ENCODE data around the gene KRTAP3-2. TPM values are rescaled to one million over a fixed set of nuclear protein-coding genes. Genes with fewer than 3 reads are reported as not detected.

The KRTAP3-2 gene
- total RNA-seq, 1 donor from 2014 or later, result not detected

GRCh38 chr17:41020336-41020735, 20.6 kb upstream of the KRTAP3-2 start:
- DNase-seq (ENCODE audit: extremely low spot score, unreplicated experiment), result no peak
- Mint-ChIP-seq H3K36me3 (ENCODE audit: unreplicated experiment) (peaks cover 2% of the 10 kb centered on the region), H3K4me1 (ENCODE audit: unreplicated experiment) (peaks cover 3% of the 10 kb centered on the region), H3K9me3 (ENCODE audit: unreplicated experiment) (peaks cover 6% of the 10 kb centered on the region), H3K27ac (ENCODE audit: unreplicated experiment) (no peak overlapping the region), H3K27me3 (ENCODE audit: unreplicated experiment) (no peaks in the 10 kb centered on the region), H3K4me3 (ENCODE audit: unreplicated experiment) (no peak overlapping the region)
- TF ChIP-seq, protein P1, sequence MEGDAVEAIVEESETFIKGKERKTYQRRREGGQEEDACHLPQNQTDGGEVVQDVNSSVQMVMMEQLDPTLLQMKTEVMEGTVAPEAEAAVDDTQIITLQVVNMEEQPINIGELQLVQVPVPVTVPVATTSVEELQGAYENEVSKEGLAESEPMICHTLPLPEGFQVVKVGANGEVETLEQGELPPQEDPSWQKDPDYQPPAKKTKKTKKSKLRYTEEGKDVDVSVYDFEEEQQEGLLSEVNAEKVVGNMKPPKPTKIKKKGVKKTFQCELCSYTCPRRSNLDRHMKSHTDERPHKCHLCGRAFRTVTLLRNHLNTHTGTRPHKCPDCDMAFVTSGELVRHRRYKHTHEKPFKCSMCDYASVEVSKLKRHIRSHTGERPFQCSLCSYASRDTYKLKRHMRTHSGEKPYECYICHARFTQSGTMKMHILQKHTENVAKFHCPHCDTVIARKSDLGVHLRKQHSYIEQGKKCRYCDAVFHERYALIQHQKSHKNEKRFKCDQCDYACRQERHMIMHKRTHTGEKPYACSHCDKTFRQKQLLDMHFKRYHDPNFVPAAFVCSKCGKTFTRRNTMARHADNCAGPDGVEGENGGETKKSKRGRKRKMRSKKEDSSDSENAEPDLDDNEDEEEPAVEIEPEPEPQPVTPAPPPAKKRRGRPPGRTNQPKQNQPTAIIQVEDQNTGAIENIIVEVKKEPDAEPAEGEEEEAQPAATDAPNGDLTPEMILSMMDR (IDR thresholded peaks at IDR 0.05), result no peak

- Mint-ChIP-seq H3K9me3 (ENCODE audit: unreplicated experiment) (peaks cover 6% of the 10 kb centered on the region), H3K4me1 (ENCODE audit: unreplicated experiment) (peaks cover 3% of the 10 kb centered on the region), H3K27ac (ENCODE audit: unreplicated experiment) (no peak overlapping the region), H3K4me3 (ENCODE audit: unreplicated experiment) (no peak overlapping the region), H3K36me3 (ENCODE audit: unreplicated experiment) (peaks cover 2% of the 10 kb centered on the region), H3K27me3 (ENCODE audit: unreplicated experiment) (no peaks in the 10 kb centered on the region)
- DNase-seq (ENCODE audit: extremely low spot score, unreplicated experiment), result no peak
- TF ChIP-seq, protein P1 (IDR thresholded peaks at IDR 0.05), result no peak
Measured at GRCh38 chr17:41019415-41019814, 19.7 kb upstream of the KRTAP3-2 start.

DNA sequence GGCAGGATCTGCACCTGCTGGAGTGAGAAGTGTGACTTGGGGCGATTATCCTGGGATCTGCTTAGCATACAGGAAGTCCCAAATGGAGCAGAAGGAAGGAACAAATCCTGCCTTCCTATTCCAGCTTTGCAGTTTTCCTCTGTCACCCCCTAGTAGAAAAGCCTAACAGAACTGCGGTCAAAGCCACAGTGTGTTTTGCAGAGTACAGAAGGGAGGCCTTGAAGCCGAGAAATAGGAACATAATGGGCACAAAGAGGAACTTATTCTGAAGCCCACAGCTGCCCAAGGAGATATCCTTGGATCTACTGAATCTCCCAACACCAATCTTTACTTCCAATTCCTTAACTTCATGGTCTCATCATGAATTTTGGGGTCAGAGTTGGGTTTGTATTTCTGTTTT, 18.8 kb upstream of the KRTAP3-2 start:
- H3K9me3 Mint-ChIP-seq (ENCODE audit: unreplicated experiment), result peaks cover 6% of the 10 kb centered on the region
- H3K4me3 Mint-ChIP-seq (ENCODE audit: unreplicated experiment), result no peak overlapping the region
- H3K27ac Mint-ChIP-seq (ENCODE audit: unreplicated experiment), result no peak overlapping the region
- no peak for DNase-seq (ENCODE audit: extremely low spot score, unreplicated experiment)
- H3K4me1 Mint-ChIP-seq (ENCODE audit: unreplicated experiment), result peaks cover 6% of the 10 kb centered on the region
- TF ChIP-seq, protein P1 (IDR thresholded peaks at IDR 0.05), result no peak
- H3K36me3 Mint-ChIP-seq (ENCODE audit: unreplicated experiment), result peaks cover 2% of the 10 kb centered on the region
- no peaks in the 10 kb centered on the region for H3K27me3 Mint-ChIP-seq (ENCODE audit: unreplicated experiment)

DNA sequence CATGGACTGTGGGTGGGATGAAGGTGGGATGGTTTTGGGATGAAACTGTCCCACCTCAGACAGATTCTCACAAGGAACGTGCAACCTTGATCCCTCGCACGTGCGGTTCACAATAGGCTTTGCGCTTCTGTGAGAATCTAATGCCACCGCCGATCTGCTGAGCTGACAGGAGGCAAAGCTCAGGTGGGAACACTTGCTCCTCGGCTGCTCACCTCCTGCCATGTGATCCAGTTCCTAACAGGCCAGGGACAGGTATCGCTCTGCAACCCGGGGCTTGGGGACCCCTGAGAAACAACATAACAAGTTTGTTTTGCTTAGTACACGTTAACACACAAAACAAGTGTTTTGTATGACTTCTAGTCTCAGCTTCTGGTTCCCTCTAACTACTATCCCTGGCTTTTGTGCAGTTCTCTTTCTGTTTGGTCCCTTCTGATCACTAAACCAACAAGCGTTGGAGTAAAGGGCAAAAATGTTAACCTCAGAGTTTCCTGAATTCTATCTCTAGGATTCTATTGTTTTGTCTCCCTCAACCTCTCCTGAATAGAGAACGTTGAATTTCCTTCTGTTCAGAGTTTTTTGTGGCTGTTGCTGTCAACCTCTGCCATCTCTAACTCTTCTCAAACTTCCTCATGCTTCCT, 17.0 kb upstream of the KRTAP3-2 start:
- TF ChIP-seq, protein P1 (IDR thresholded peaks at IDR 0.05), result no peak
- Mint-ChIP-seq H3K9me3 (ENCODE audit: unreplicated experiment) (peaks cover 5% of the 10 kb centered on the region), H3K4me1 (ENCODE audit: unreplicated experiment) (peaks cover 7% of the 10 kb centered on the region), H3K27me3 (ENCODE audit: unreplicated experiment) (no peaks in the 10 kb centered on the region), H3K4me3 (ENCODE audit: unreplicated experiment) (no peak overlapping the region), H3K27ac (ENCODE audit: unreplicated experiment) (no peak overlapping the region), H3K36me3 (ENCODE audit: unreplicated experiment) (peaks cover 2% of the 10 kb centered on the region)
- DNase-seq (ENCODE audit: extremely low spot score, unreplicated experiment), result no peak

DNA sequence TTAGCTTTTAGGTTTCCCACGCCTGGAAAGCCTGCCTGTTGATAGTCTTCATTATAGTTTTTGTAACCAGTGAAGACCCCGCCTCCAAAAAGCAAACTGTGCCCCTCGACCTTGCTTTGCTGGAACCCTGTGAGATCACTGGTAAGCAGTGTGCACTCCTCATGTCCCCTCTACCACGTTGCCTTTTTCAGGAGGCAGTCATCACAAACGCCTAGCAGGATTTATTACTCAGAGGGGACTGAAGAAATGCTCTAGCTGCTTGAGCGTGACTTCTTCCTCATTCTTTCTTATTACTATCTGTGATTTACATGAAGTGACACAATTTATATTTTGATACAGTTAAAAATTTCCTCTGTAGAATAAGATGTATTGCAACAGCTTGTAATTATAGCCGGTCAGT, 15.7 kb upstream of the KRTAP3-2 start:
- peaks cover 2% of the 10 kb centered on the region for H3K36me3 Mint-ChIP-seq (ENCODE audit: unreplicated experiment)
- no peaks in the 10 kb centered on the region for H3K9me3 Mint-ChIP-seq (ENCODE audit: unreplicated experiment)
- H3K4me1 Mint-ChIP-seq (ENCODE audit: unreplicated experiment), result peaks cover 7% of the 10 kb centered on the region
- no peaks in the 10 kb centered on the region for H3K27me3 Mint-ChIP-seq (ENCODE audit: unreplicated experiment)
- no peak overlapping the region for H3K27ac Mint-ChIP-seq (ENCODE audit: unreplicated experiment)
- no peak overlapping the region for H3K4me3 Mint-ChIP-seq (ENCODE audit: unreplicated experiment)
- TF ChIP-seq, protein P1 (IDR thresholded peaks at IDR 0.05), result no peak
- no peak for DNase-seq (ENCODE audit: extremely low spot score, unreplicated experiment)

All from osteocyte (in vitro differentiated cells).